Measurements from ENCODE around the gene NR2C2.
"Not testable (repeated sequence)": the region's sequence is repeated elsewhere in the genome, so short reads cannot be mapped to it uniquely, and the experiment has no call there.

Gene NR2C2

DNA sequence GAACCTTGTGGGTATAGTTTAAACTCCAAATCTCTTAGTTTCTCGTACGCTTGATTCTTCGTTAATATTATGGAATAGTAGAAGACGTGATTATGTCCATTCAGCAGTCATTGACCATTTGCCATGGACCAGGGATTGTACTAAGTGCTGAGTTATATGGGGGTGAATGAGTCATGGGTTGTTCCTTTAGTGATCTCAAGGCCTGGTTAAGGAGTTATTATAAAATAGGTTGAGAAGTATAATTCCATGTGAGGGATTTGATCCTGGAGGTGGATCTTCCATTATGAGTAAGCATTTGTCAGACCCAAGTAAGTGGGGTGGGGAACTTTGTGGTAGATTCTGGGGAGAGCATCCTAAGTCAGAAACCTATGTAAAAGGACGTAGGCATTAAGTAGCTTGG, 15.4 kb downstream of the NR2C2 start:
- DNase-seq = no peak

DNA sequence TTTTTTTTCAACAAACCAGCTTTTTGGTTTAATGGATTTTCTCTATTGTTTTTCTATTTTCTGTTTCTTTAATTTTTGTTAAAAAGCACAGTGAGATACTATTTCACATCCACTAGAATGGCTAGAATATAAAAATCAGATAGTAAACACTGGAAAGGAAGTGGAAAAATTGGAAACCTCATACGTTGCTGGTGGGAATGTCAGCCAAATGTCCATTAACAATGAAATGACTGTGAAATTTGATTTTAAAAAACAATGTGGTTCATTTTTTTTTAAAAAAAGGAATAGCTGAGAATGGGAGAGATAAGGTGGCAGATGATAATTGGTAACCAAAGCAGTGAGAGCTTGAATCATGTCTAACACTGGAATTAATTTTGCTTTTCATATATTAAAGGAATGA, 19.9 kb downstream of the NR2C2 start:
- DNase-seq = no peak

DNA sequence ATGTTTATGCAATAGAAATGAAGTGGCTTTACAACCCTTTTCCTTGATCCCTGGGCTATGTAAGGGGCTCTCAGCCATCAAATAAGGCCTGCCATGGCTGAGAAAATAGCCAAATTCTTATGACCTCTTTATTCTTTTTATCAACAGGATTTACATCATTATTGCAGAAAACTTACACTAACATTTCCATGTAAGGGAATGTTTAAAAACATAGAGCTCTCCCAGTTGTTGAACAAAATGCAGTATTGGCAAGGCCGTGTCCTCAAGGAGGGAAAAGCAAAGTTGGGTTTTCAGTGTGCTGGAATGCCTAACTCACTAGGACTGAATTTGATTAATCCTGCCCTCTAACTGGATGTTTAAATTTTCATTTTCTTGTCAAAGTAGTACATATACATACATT, 22.3 kb downstream of the NR2C2 start:
- no peak for DNase-seq

DNA sequence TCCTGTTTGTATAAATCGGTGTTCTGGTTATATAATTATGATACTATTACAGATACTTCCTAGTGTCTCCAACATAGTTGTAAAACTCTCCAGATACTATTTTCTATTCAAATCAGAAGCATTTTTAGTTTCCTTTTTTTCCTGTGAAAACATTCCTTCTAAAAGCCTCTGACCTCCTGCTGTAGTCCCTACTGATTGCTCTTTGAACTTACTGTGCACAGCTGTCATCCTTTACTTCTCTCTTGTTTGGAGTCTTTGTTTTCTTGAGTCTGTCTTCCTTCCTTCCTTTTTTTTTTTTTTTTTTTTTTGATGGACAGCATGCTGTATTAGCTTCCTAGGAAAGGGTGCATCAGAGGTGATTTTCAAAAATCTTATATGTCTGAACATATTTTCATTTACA, 28.9 kb downstream of the NR2C2 start:
- no peak for DNase-seq

DNA sequence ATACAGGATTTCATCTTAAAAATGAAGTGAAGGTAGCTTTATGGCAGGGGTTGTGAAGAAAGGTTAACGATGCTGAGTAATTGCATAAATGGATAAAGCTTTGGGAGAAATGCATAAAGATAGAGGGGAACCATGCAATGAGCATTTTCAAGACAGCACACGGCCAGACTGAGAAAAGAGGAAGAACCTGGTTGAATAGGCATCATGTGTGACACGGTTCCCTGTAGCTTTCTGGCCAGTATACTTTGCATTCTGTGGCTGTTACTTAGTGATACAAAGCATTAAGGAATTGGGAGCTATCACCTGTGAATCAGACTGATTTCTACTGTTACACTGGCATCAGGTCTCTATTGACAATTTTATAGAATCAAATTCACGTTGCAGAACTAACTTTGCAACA, 33.3 kb downstream of the NR2C2 start:
- no peak for DNase-seq

DNA sequence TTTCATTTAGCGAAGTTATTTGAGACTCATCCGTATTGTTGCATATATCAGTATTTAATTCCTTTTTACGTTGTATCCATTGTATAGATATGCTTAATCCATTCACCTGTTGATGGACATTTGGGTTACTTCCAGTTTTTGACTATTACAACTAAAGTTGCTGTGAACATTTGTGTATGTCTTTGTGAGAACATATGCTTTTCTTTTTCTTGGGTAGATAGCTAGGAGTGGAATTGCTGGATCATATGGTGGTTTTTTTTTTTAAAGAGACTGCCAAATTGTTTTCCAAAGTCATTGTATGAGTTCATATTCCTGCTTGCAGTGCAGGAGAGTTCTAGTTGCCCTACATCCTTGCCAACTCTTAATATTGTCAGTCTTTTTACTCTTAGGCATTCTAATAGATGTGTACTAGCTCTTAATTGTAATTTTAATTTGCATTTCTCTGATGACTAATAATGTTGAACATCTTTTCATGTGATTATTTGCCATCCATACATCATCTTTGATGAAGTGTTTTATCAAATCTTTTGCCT, 37.3 kb downstream of the NR2C2 start:
- no peak for DNase-seq

DNA sequence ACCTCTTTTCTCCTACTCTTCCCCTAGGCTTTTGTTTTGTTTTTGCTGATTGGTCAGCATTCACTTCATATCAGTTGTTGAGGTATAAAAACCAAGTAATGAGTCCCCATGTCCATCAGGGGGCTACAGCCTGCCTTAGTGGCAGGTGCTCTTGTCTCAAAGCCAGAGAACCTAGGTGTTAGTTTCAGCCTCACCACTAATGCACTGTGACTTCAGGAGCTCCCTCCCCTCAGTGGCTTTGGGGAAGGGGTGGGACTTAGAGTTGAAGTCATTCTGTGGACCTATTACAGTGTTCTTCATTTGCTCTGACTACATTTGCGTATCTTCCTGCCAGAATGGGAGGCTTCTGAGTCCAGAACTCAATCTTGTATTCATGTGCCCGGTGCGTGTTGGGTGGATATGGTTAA, 41.6 kb downstream of the NR2C2 start:
- no peak for DNase-seq

DNA sequence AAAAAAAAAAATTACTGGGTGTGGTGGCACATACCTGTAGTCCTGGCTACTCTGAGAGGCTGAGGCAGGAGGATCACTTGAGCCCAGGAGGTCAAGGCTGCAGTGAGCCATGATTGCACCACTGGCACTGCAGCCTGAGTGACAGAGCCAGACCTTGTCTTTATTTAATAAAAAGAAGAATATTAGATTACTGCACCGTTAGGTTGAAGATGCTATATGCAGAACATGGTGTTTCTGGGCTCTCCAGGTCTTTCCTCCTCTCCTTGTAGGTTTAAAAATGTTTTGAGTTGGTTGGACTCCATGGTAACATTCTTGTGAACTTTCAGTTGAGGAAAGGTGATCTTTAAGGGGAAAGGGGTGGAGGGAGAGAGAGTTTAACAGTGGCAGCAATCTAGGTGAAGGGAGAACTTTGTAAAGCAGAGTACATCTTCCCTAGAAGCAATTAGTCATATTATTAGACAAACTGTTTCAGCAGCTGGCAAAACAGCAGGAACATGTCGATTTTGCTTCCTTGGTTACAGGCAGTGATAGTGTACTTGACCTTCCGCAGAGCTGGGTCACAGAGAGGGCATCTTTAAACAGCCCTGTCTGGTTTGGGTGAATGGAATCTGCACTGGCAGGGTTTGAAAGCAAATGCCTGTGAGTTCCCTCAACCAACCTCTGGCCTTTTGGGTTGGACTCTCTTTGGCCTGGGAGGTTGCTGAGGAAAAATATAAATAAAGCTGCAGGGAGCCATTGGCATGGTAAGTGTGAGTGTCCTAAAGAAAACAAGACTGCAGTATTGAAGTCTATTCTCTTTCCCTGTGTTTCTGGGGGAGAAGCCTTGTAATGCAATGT, 42.8 kb downstream of the NR2C2 start:
- no peak for DNase-seq

DNA sequence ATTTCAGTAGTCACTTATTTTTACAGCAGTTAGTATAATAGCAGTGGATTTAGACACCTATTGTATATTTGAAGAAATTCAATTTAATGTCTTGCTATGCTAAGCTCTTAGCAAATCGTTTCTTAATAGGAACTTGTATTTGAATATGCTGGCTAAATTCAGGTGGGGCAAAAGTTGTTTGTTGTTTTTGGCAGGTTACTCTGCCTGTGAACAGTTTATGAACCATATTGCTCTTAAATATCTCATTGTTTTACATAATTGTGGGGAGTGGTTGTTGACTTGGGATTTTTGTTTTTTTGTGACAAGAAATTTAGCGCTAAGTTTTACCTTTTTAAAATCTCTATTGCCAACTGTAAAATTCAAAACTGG, 43.4 kb downstream of the NR2C2 start:
- no peak for DNase-seq

DNA sequence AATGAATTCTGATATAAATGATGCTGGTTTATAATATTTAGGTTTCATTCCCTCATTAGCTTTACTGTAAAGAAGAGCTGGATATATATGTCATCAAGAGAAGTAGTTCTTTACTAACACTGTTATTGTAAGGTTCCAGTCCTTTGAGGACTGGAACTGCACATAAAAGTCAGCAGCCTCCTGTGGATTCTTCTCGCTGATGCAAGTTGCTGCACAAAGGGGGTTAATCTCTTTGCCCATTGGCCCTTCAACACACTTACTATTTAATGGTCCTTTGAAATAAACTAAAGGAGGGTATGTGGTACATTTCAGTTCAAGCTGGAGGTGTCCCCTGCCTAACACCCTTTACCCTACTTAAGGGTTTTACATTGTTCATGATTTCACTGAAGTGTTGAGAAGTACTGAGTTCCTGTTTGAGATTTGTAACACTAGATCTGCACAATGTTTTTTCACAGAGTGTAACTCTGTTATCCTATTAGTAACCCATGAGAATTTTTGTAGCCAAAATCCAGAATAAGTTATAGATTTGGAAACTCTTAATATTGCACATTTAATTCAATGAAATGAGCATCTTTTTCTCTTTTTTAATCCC, 43.9 kb downstream of the NR2C2 start:
- no peak for DNase-seq

DNA sequence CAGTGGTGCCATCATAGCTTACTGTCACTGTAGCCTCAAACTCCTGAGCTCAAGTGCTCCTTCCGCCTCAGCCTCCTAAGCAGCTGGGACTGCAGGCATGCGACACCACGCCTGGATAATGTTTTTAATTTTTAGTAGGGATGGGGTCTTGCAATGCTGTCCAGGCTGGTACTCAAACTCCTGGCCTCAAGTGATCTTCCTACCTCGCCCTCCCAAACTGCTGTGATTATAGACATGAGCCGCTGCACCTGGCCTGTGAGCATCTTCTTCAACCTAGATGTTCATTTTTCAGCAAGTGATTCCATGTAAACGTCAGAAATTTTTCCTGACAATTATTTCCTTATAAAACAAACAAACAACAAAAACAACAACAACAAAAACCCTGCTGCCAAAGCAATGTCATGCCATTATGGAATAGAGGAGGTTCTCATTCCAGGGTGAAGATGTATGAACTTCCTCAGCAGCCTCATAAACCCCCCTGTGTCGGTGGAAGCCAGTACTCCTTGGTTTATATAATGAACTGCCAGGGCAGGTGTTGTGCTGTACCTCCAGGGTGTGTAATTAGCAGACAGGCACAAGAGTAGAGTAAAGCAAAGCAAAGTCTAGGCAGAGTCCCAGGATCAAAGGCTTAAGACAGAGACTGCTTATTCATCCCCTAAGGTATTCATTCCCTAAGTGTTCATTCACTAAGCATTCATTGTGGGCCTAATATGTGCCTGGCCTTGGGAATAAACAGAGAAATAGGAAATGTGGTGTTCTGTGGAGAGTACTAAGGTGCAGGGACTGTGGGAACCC, 44.6 kb downstream of the NR2C2 start:
- peak; percentile 5 for DNase-seq

DNA sequence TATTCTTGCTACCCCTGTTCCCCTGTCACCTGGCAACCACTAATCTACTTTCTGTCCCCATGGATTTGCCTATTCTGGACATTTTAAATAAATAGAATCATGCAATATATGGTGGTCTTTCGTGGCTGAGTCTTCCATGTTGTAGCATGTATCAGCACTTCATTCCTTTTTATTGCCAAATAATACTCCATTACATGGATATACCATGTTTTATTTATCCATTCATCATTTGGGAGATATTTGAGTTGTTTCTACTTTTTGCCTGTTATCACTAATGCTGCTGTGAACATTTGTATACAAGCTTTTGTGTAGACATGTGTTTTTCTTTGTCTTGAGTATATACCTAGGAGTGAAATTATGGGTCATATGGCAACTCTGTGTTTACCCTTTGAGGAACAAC, 50.6 kb downstream of the NR2C2 start:
- DNase-seq = no peak

DNA sequence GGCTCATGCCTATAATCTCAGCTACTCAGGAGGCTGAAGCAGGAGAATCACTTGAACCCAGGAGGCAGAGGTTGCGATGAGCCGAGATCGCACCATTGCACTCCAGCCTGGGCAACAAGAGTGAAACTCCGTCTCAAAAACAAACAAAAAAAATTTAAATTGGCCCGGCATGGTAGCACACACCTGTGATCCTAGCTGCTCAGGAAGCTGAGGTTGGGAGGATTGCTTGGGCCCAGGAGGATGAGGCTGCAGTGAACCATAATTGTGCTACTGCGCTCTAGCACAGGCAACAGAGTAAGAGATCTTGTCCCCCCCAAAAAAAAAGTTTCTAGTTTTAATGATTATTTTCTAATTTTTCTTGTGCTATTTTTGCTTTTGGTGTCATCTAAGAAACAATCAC, 51.8 kb downstream of the NR2C2 start:
- DNase-seq = not testable (repeated sequence)

DNA sequence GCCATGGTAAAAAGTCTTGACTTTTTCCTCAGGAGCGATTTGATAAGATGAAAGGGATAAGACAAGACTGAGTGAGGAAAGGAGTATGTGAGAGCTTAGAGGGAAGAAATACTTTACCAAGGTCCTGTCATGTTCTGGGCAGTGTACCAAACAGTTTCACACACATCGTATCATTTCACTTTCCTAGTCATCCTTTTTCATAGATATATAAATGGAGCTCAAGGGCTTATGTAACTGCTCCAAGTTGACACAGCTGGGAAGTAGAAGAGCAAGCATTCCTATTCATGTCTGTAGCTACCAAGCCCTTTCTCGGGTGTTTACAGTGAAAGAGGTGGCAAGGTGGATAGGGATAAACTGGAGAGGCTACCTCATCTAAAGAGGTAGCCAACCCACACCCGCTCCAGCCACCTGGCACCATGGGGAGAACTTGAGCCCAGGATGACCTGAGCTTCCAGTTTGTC, 60.3 kb downstream of the NR2C2 start:
- no peak for DNase-seq

DNA sequence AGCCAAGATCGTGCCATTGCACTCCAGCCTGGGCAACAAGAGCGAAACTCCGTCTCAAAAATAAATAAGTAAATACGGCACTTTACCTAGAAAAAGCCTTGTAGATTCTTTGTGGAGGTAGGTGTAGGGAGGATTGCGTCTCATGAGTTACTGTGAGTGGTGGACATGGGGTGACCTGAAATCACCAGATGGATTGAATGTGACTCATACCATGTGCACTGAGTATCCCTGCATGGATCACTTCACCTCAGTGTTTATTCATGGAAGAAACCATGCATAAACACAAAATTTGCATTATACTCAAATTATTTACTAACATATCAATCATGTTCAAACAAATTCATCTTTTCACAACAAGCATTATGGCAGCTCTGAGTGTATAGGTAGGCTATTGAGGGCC, 61.8 kb downstream of the NR2C2 start:
- no peak for DNase-seq

DNA sequence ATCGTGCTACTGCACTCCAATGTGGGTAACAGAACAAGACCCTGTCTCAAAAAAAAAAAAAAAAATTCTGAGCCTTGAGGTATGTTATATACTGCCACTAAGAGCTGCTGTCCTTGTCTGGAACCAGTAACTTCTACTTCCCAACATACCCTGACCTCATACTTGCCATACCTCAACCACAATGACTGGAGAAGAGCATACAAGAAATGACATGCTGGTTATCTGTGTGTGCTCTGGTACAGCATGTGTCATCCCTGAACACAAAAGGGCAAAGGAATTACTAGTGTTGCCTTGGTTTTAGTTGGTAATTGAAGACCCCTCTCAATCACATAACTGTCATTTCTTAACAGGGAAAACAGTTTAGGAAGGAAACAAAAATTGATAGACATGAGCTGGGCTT, 63.3 kb downstream of the NR2C2 start:
- DNase-seq = no peak

DNA sequence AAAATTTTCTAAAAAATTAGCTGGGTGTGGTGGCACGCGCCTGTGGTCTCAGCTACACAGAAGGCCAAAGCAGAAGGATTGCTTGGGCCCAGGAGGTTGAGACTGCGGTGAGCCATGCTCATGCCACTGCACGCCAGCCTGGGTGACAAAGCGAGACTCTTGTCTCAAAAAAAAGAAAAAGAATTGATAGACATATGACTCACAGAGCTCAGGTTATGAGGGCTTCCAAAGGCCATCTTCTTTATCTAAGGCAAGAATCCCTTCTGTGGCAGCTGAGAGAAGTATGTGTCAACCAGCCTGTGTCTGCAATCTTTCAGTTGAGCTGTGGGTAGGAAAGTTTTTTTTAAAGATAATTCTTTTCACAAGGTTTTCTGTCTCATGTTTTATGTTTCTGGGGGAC, 63.8 kb downstream of the NR2C2 start:
- no peak for DNase-seq

DNA sequence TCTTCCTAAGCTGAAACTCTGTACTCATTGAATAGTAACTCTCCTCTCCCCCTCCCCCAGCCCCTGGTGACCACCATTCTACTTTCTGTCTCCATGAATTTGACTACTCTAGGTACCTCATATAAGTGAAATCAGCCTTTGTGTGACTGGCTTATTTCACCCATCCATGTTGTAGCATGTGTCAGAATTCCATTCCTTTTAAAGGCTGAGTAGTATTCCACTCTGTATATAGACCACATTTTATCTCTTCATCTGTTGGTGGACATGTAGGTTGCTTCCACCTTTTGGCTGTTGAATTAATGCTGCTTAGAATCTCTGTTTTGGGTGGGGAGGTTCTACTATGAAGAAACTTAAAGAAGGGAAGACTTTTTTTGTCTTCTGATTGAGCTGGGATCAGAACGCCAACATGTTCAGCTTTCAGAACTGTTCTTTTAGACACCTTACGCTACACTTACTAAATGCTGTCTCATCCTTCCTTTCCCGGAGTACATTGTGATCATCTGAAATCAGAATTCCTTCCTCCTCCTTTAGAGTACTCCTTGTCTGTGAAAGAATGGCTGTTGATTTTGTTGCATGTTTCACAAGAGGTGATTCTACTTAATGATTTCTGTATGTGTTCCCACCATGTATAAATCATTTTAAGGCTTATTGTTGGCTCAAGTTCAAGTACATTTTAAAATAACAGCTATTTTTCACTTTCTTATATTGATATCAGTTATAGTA, 67.4 kb downstream of the NR2C2 start:
- no peak for DNase-seq

DNA sequence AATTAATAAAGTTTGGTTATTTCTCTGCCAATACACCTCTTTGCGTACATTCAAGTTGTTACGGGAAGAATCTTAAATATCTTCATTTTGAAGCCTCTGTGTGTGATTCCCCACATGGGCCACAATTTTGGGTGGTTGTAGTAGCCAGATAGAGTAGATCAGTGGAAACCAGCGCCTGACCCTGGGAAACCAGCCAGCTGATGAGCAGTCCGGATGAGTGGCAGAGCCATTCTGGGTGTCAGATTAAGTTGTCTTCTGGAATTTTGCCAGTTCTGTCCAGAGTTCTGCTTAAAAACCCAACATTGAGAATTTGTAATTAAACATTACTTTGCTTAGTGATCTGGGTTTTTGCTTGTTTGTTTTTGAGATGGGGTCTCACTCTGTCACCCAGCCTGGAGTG, 68.1 kb downstream of the NR2C2 start:
- DNase-seq = no peak

DNA sequence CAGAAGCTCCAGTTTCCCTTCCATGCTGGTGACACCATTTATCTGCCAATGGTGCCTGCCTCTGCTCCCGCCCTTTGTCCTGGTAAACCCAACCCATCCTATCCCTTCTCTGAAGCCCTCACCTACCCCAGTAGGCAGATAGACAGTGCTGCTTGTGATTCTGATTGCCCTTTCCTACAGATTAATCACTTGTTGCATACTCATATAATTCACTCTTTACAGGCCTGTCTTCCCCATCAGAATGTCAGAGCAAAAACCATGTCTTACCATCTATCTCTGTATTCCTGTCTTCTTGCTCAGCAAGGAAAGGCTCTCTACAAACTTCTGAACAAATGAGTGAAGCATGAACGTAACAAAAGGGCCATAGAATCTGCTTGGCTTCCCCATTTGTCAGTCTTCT, 69.8 kb downstream of the NR2C2 start:
- no peak for DNase-seq

DNA sequence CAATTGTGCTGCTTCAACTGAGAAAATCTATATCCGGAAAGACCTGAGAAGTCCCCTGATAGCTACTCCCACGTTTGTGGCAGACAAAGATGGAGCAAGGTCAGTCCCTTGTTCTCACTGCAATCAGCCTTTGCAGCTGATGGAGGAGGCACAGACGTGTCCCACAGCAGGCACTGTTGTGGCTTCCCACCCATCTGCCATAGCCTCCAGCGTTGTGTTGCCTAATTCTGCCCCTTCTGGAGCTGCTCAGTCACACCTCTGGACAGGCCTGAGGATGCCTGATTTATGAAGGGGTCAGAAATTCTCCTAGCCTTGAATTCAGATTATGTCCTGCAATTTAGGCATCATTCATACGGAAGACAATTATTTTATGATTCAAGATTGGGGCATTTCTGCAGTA, 75.9 kb downstream of the NR2C2 start:
- no peak for DNase-seq

DNA sequence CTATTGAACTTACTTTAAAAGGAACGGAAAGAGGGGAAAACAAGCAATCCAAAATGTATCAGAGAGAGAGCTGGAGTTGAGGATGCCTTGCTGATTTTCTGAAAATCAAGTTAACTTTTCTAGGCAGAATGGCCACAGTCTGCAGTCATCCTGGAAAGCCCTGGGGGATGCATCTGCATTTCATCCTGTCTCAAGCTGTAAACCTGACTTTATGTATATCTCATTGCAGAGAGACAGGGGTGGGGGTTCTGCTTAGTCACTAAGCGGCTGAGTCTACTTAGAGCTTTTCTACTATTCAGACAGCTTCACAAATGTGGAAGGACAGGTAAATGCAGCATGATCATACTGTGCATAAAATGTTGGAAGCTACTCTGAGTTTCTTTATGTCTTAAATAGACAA, 76.3 kb downstream of the NR2C2 start:
- DNase-seq = no peak

DNA sequence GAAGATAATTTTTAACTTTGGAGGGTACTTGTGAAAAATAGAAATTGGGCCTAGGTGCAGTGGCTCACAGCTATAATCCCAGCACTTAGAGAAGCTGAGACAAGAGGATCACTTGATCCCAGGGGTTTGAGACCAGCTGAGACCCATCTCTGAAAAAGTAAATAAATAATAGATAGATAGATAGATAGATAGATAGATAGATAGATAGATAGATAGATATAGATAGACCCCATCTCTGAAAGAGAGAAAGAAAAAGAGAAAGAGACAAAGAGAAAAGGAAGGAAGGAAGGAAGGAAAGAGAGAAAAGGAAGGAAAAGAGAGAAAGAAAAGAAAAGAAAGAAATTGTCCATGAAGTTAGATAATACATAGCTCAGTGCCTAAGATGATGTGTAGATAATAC, 82.2 kb downstream of the NR2C2 start:
- DNase-seq = no peak
